Mononuclear cell (primary cell): ENCODE results near the gene WNT16. TPM values are rescaled to one million over a fixed set of nuclear protein-coding genes. Genes with fewer than 3 reads are reported as not detected.

Experiments
- H3K27me3 ChIP-seq: 2 replicates; pipeline ENCODE4 v1.6.0; 2011; ENCODE audit warnings: low read length, control low read depth; ENCODE audit not compliant: insufficient read depth
- H3K4me1 ChIP-seq: 2 replicates; pipeline ENCODE4 v1.5.1; 2011; ENCODE audit warnings: mild to moderate bottlenecking, low read length, control low read depth; ENCODE audit not compliant: insufficient read depth
- H3K4me3 ChIP-seq: 2 replicates; pipeline ENCODE4 v1.5.1; 2011; ENCODE audit warnings: mild to moderate bottlenecking, low read length, moderate library complexity
- H3K9me3 ChIP-seq: 2 replicates; pipeline ENCODE4 v1.5.1; 2011; ENCODE audit warnings: low read depth, mild to moderate bottlenecking, control low read depth, low read length
- total RNA-seq: library from RNA; depleted of rRNA; stranded (reverse); fragments of >200 nt; gene quantifications from one replicate; pipeline ENCODE4 v1.2.3, GENCODE V29; 2012

WNT16 gene
- total RNA-seq, 1 donor: 0.21 TPM

- no peaks in the 10 kb centered on the region for H3K9me3 ChIP-seq
- no peak overlapping the region for H3K4me3 ChIP-seq
- peaks cover 13% of the 10 kb centered on the region for H3K4me1 ChIP-seq
- H3K27me3 ChIP-seq: no peaks in the 10 kb centered on the region
Measured at GRCh38 chr7:121385800-121386179, 57.0 kb downstream of the WNT16 start.

GRCh38 chr7:121388950-121389349 lies 60.1 kb downstream of the WNT16 start:
- no peak overlapping the region for H3K4me3 ChIP-seq

DNA sequence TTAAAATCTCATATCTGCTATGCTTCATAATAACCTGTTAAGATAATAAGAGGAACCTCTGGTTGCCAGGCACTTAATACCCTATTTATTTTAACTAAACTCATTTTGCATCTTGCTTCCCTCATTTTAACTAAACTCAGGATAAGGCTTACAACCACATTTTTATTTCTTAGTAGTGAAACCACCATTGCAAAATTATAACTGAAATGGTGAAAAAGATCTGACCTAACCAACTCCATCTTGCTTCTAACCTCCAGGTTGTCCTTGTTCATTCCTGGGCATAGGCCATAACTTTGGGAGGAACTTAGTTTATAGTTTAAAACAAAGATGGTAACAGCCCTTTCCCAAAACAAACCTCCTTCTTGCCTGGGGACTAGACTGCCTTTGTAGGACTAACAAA lies 61.3 kb downstream of the WNT16 start:
- Histone ChIP-seq H3K4me1 (peaks cover 4% of the 10 kb centered on the region), H3K27me3 (no peaks in the 10 kb centered on the region), H3K4me3 (no peak overlapping the region), H3K9me3 (no peaks in the 10 kb centered on the region)

More at GRCh38 chr7:121388950-121389349, 60.1 kb downstream of the WNT16 start:
- Histone ChIP-seq H3K4me1 (peaks cover 10% of the 10 kb centered on the region), H3K9me3 (no peaks in the 10 kb centered on the region), H3K27me3 (no peaks in the 10 kb centered on the region)

GRCh38 chr7:121390617-121391016 lies 61.8 kb downstream of the WNT16 start:
- Histone ChIP-seq H3K9me3 (no peaks in the 10 kb centered on the region), H3K4me1 (peaks cover 7% of the 10 kb centered on the region), H3K4me3 (no peak overlapping the region), H3K27me3 (no peaks in the 10 kb centered on the region)

Other genes with a start within 250 kb of the WNT16 start
- gene FAM3C, start 67.3 kb downstream of the WNT16 start, total RNA-seq: 24.9 TPM